ENCODE measurements around the gene TRERF1. TPM values are rescaled to one million over a fixed set of nuclear protein-coding genes. Genes with fewer than 3 reads are reported as not detected.

The TRERF1 gene
- total RNA-seq, 1 donor from 2014 or later: 8.3 TPM

DNA sequence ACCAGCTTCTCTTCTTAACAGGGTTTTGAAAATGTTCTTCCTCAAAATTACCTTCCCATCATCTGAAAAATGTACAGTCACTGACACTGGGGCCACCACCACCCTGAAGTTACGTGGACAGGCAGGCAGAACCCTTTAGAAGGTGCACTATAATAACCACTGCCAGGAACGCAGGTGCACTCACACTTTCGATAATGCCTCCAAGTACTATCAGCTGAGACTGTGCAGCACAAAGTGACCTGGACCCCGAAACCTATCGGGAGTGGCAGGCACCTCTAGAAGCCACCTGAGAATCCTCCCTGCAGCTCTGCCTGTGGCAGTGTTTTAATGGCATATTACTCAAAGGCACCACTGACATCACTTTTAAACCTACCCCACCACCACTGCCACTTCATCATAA is 66.4 kb downstream of the TRERF1 start:
- no peaks in the 10 kb centered on the region for H3K9me3 Mint-ChIP-seq
- Histone ChIP-seq H2AFZ (replicated peaks) (no peak overlapping the region), H3K9me3 (ENCODE audit: low read depth) (no peaks in the 10 kb centered on the region), H3F3A (ENCODE audit: low read depth) (no peaks in the 10 kb centered on the region), H3K27ac (no peak overlapping the region), H3K9ac (no peak overlapping the region), H3K79me2 (ENCODE audit: low read depth) (peaks cover 74% of the 10 kb centered on the region), H3K27me3 (no peaks in the 10 kb centered on the region), H3K36me3 (no peaks in the 10 kb centered on the region), H3K4me1 (peaks cover 13% of the 10 kb centered on the region), H3K4me2 (no peak overlapping the region), H3K4me3 (no peak overlapping the region), H4K20me1 (ENCODE audit: low read depth) (peaks cover 59% of the 10 kb centered on the region)
- no peak overlapping the region for H3K27ac Mint-ChIP-seq
- H3K36me3 Mint-ChIP-seq: no peaks in the 10 kb centered on the region
- H3K4me1 Mint-ChIP-seq: peaks cover 5% of the 10 kb centered on the region
- H3K4me3 Mint-ChIP-seq: no peak overlapping the region
- TF ChIP-seq CTCF (IDR thresholded peaks at IDR 0.05) (no peak), EZH2 (IDR thresholded peaks at IDR 0.05) (no peak), EZH2phosphoT487 (IDR thresholded peaks at IDR 0.05) (no peak)
- peaks cover under 1% of the 10 kb centered on the region for H3K27me3 Mint-ChIP-seq (ENCODE audit: insufficient read depth, low read depth)
- no peak for DNase-seq (ENCODE audit: low spot score)

- Histone ChIP-seq H2AFZ (replicated peaks) (no peak overlapping the region), H3K36me3 (no peaks in the 10 kb centered on the region), H3K79me2 (ENCODE audit: low read depth) (peaks cover 68% of the 10 kb centered on the region), H4K20me1 (ENCODE audit: low read depth) (peaks cover 49% of the 10 kb centered on the region), H3K27me3 (no peaks in the 10 kb centered on the region), H3F3A (ENCODE audit: low read depth) (no peaks in the 10 kb centered on the region), H3K27ac (no peak overlapping the region), H3K9me3 (ENCODE audit: low read depth) (no peaks in the 10 kb centered on the region), H3K4me1 (no peaks in the 10 kb centered on the region), H3K9ac (no peak overlapping the region), H3K4me2 (no peak overlapping the region), H3K4me3 (no peak overlapping the region)
- Mint-ChIP-seq H3K36me3 (no peaks in the 10 kb centered on the region), H3K4me1 (no peaks in the 10 kb centered on the region), H3K4me3 (no peak overlapping the region), H3K27ac (no peak overlapping the region), H3K9me3 (no peaks in the 10 kb centered on the region), H3K27me3 (ENCODE audit: insufficient read depth, low read depth) (no peaks in the 10 kb centered on the region)
- TF ChIP-seq EZH2 (IDR thresholded peaks at IDR 0.05) (no peak), CTCF (IDR thresholded peaks at IDR 0.05) (no peak), EZH2phosphoT487 (IDR thresholded peaks at IDR 0.05) (no peak)
- DNase-seq (ENCODE audit: low spot score): no peak
Observed at GRCh38 chr6:42383421-42384205, 68.1 kb downstream of the TRERF1 start.

- peaks cover 56% of the 10 kb centered on the region for H3K79me2 ChIP-seq (ENCODE audit: low read depth)
- no peaks in the 10 kb centered on the region for H3K4me1 Mint-ChIP-seq
Observed at GRCh38 chr6:42381850-42382249, 69.9 kb downstream of the TRERF1 start.

More at GRCh38 chr6:42381850-42382249, 69.9 kb downstream of the TRERF1 start:
- no peaks in the 10 kb centered on the region for H3K4me1 ChIP-seq
- no peak for TF ChIP-seq EZH2phosphoT487 (IDR thresholded peaks at IDR 0.05)
- no peak for TF ChIP-seq CTCF (IDR thresholded peaks at IDR 0.05)
- TF ChIP-seq EZH2 (IDR thresholded peaks at IDR 0.05): no peak
- no peaks in the 10 kb centered on the region for H3K36me3 ChIP-seq
- Mint-ChIP-seq H3K36me3 (no peaks in the 10 kb centered on the region), H3K9me3 (no peaks in the 10 kb centered on the region), H3K27me3 (ENCODE audit: insufficient read depth, low read depth) (no peaks in the 10 kb centered on the region), H3K4me3 (no peak overlapping the region), H3K27ac (no peak overlapping the region)
- H3K9ac ChIP-seq: no peak overlapping the region
- H3K9me3 ChIP-seq (ENCODE audit: low read depth): no peaks in the 10 kb centered on the region
- no peaks in the 10 kb centered on the region for H3K27me3 ChIP-seq
- no peak for DNase-seq (ENCODE audit: low spot score)
- H2AFZ ChIP-seq (replicated peaks): no peak overlapping the region
- H3F3A ChIP-seq (ENCODE audit: low read depth): no peaks in the 10 kb centered on the region
- H3K27ac ChIP-seq: no peak overlapping the region
- no peak overlapping the region for H3K4me2 ChIP-seq
- peaks cover 47% of the 10 kb centered on the region for H4K20me1 ChIP-seq (ENCODE audit: low read depth)
- H3K4me3 ChIP-seq: no peak overlapping the region
